H1 (cell line): Measurements from ENCODE around the gene SH3BP5. TPM values are rescaled to one million over a fixed set of nuclear protein-coding genes. Genes with fewer than 3 reads are reported as not detected.

Experiments
- CTCF ChIP-seq, 3 experiments: IDR thresholded peaks; 1 replicate in 2 of 3; 2 replicates in 1 of 3; pipeline versions ENCODE4 v1.5.1 to v1.6.1; 2011; ENCODE audit warnings: low read length in 3 of 3, mild to moderate bottlenecking in 3 of 3, inconsistent platforms in 2 of 3, low read depth in 1 of 3, moderate library complexity in 1 of 3; ENCODE audit not compliant: insufficient read depth in 1 of 3; ENCODE audit errors: control extremely low read depth in 1 of 3
- MAFK ChIP-seq: IDR thresholded peaks from 2 replicates; pipeline ENCODE4 v1.6.1; 2012; ENCODE audit warnings: low read depth, mild to moderate bottlenecking, improper control_type of control experiment, low read length
- polyA plus RNA-seq, 7 experiments: library from polyadenylated mRNA; depleted of rRNA in 3 of 7; stranded (reverse) in 5 of 7; unstranded in 2 of 7; fragments of >200 nt in 5 of 7; fragments of 200-250 nt in 2 of 7; gene quantifications; 1 replicate in 5 of 7; 2 replicates in 1 of 7; 4 replicates in 1 of 7; pipeline versions ENCODE4 v1.2.1 to v1.2.3, GENCODE V29; 2011 to 2013; ENCODE audit warnings: missing spikeins in 2 of 7, mixed read lengths in 2 of 7
- total RNA-seq: library from RNA; stranded (reverse); fragmentation: NEBNext Ultra II Directional; extraction: Animal tissue kit (Norgen Biotek cat#: 25700); gene quantifications from 2 replicates; pipeline ENCODE4 v1.2.1, GENCODE V29; 2021
- TF ChIP-seq, protein P1 (sequence below): IDR thresholded peaks from 2 replicates; pipeline ENCODE4 v1.6.1; 2012; ENCODE audit warnings: inconsistent platforms

SH3BP5 gene
- total and polyA plus RNA-seq, 2 of the 8 experiments (the other 6 are each of a cell fraction or from before 2014, with no cell fraction given): 7.1 to 9.7 TPM

GRCh38 chr3:15321349-15321748 lies 11.0 kb downstream of the SH3BP5 start (continued):
- TF ChIP-seq CTCF (IDR thresholded peaks at IDR 0.05; ENCODE audit: control extremely low read depth in 1 of 3, insufficient read depth in 1 of 3, low read depth in 1 of 3, low read length in 3 of 3) (no peak), MAFK (no peak)
- TF ChIP-seq, protein P1, sequence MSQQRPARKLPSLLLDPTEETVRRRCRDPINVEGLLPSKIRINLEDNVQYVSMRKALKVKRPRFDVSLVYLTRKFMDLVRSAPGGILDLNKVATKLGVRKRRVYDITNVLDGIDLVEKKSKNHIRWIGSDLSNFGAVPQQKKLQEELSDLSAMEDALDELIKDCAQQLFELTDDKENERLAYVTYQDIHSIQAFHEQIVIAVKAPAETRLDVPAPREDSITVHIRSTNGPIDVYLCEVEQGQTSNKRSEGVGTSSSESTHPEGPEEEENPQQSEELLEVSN: no peak
